GM19351 (cell line): ENCODE results near the gene IRGC.

Experiments
- ATAC-seq: cut with Tn5 transposase; IDR thresholded peaks from one replicate; pipeline ENCODE4 v1.9.1; 2021; ENCODE audit warnings: mild to moderate bottlenecking, moderate library complexity; ENCODE audit not compliant: unreplicated experiment

IRGC gene

DNA sequence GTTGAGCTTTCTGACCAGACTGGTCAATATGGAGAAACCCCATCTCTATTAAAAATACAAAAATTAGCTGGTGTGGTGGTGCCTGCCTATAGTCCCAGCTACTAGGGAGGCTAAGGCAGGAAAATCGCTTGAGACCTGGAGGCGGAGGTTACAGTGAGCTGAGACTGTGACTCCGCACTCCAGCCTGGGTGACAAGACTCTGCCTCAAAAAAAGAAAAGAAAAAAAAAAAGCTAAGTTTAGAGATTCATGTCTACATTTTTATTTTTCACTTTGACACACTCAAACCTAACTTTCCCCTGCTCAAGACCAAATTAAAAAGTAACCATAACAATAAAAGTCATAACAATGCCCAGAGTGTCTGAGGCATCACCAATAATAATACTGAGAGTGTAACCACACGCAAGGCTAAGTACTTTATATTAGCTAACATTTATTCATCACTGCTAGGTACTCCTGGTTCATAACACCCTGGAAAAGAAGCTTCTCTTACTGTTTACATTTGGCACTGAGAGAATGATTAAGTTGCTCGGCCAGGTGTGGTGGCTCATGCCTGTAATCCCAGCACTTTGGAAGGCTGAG is 5.7 kb downstream of the IRGC start:
- no peak for ATAC-seq

DNA sequence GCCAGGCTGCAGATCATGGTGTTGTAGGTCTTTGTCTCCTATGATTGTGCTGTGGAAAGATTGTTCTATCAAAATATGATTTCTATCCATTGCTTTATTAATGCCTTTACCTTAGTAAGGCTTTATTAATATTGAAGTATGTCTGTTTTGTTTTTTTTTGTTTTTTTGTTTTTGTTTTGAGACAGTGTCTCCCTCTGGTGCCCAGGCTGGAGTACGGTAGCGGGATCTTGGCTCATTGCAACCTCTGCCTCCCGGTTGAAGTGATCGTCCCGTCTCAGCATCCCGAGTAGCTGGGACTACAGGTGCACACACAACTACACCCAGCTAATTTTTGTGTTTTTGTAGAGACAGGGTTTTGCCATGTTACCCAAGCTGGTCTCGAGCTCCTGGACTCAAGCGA is 7.7 kb downstream of the IRGC start:
- no peak for ATAC-seq

DNA sequence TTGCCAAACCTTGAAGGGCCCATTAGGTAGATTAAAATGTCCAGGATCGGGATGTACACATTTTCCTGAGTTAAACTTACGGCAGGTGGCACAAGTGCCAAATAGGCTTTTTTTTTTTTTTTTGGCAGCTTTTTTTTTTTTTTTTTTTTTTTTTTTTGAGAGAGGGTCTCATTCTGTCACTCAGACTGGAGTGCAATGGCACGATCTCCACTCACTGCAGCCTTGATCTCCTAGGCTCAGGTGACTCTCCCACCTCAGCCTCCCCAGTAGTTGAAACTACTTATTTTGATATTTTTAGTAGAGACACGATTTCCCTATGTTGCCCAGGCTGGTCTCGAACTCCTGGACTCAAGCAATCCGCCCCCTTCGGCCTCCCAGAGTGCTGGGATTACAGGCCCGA is 9.0 kb downstream of the IRGC start:
- ATAC-seq: no peak

DNA sequence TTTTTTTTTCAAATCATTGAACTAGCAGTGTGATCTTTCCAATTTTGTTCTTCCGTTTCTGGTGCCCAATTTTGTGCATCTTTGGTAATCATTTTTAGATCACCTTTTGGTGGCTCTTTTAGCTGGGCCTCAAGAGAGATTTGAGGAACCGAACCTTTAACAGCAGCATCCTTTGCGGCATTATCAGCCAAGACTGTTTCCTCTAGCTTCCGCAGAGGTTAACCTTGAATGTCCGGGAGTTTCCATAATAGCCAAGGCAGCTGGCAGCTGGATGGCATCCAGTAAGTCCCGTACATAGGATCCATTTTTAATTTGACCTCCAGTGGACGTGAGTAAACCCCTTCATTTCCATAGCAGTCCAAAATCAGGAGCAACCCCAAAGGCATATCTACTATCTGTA is 9.6 kb downstream of the IRGC start:
- no peak for ATAC-seq

DNA sequence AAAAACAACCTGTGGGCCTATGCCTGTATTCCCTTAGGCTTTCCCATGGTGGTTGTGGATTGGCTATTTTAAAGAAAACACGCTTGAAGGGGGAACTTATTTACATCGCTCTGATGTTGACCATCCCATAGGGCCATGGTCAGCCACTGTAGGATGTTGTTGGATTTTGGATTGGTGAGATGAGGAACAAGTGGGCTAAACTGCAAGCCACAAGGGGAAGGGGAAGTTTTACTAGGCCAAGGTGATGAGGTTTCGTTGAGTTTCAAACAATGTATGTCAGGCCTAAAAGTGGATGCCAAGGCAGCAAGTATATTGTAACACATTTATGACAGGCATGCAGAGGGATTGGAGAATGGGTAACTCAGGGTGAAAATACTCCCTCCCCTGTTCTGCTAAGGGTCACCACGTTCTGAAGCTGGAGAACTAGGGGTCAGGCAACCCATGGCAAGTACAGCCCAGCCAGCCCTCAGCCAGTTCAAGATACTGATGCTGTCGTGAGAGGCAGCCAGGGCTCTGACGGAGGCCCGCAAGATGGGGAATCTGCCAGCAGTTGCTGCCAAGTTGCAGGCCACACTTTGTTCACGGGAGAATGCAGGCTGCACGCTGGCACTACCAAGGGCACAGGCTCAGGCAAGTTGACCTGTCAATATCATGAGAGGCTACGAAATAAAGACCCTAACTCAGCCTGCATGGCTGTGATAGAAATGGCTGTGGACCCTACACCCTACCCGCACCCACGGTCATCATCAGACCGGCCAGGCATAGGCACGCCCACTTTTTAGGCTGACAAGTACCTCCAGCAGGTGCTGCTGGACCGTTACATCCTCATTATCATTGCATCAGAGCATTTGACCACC is 11.1 kb downstream of the IRGC start:
- ATAC-seq: no peak

DNA sequence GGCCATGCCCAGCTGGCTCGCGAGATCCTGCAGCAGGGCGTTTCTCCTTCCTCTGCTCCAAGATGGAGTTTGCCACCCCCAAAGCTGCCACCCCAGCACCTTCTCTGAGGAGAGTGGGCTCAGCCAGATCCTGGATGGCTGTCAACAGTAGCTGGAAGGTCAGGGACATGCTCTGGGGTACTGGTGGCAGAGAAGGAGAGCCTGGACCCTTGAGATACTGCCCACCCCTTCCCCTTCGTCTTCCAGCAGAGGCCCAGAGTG is 11.6 kb downstream of the IRGC start:
- no peak for ATAC-seq

DNA sequence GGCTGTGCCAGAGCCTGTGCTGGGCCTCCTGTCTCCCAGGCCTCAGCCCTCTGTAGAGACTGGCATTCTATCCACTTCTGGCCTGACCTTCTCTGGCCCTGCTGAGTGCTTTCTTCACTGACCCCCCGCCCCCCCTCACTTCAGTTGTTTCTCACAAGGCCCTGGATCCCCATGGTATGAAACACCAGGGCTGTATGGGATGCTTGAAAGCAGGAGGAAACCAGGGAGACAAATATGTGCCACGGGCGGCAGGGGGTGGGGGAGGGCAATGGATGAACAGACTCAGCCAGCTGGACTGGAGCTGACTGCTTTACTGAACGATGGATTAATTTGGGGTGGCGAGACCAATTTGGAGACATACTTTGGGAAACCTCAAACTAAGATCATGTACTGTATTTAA is 14.0 kb downstream of the IRGC start:
- no peak for ATAC-seq

DNA sequence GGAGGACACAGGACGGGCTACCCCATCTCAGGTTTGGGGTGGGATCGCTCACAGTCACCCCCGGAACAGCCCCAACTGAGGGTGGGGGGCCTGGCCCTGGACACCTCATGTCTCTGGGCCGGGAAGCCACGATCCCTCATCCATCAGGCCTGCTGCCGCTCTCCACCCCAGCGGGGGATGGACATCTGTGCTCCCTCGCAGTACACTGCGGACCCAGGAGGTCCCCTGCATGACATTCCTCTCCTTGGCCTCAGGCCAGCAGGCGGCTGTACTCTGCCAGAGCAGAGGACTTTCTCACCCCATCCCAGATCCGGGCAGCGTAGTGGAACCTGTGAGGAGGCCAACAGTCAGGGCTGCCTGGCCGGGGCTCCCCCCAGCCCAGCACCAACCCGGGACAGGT is 15.5 kb downstream of the IRGC start:
- ATAC-seq: no peak

DNA sequence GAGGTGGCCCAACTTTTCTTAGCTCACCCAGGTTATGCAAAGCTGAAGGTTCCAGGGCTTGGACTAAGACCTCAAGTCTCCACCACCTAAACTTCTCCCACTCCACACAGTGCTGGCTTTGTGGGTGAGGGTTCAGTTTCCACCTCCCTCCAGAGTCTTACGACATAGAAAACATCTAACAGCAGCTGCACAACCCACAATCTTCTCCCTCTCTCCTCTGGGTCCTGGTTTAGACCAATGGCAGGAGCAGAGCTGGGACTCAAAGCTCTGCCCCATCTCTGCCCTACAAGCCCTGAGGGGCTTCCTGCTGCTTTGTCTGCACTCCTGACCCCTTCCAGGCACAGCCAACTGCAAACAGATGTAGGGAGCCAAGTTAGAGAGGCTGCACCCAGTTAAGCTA is 16.0 kb downstream of the IRGC start:
- no peak for ATAC-seq

DNA sequence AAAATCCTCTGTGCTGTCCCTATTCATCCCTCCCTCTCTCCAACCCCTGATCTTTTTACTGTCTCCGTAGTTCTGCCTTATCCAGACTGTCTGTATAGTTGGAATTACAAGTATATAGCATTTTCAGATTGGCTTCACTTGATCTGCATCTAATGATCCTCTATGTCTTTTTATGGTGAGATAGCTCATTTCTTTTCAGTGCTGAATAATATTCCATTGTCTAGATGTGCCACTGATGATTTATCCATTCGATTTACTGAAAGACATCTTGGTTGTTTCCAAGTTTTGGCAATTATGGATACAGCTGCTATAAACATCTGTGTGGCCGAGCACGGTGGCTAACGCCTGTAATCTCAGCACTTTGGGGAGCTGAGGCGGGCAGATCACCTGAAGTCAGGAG is 19.1 kb downstream of the IRGC start:
- ATAC-seq: no peak

DNA sequence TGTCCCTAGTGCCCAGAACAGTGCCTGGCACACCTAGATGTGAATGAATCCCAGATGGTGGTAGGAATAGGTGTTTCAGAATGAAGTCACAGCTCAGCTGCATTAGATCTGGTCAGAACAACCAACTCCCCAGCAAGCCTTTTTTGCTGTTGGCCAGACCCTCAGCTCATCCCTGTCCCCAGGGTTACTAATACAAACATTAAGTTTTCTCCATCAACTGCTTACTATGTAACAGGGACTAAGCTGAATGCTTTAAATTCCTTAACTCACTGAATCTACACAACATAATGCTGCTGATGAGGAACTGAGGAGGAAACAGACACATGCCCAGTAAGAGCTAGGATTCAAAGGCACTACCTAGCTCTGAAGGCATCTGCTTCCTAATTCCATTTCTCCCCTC is 20.1 kb downstream of the IRGC start:
- no peak for ATAC-seq

DNA sequence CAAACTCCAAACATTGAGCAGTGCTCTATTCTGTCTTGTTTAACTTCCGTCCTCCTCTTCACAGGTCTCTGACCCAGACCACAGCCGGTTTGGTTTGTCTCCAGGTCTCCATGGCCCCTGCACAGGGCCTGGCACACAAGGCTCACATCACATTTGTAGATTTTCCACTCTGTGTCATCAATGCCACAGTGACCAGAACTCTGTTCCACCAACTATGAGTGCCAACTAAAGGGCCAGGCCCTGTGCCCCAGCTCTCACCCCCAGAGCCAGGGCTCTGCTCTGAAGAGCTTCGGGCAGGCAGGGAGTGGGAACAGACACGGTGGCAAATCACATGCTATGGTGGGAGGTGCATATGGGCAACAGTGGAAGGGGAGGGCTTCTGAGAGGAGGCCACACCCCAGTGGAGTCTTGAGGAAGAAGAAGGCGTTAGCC is 22.9 kb downstream of the IRGC start:
- ATAC-seq: no peak

DNA sequence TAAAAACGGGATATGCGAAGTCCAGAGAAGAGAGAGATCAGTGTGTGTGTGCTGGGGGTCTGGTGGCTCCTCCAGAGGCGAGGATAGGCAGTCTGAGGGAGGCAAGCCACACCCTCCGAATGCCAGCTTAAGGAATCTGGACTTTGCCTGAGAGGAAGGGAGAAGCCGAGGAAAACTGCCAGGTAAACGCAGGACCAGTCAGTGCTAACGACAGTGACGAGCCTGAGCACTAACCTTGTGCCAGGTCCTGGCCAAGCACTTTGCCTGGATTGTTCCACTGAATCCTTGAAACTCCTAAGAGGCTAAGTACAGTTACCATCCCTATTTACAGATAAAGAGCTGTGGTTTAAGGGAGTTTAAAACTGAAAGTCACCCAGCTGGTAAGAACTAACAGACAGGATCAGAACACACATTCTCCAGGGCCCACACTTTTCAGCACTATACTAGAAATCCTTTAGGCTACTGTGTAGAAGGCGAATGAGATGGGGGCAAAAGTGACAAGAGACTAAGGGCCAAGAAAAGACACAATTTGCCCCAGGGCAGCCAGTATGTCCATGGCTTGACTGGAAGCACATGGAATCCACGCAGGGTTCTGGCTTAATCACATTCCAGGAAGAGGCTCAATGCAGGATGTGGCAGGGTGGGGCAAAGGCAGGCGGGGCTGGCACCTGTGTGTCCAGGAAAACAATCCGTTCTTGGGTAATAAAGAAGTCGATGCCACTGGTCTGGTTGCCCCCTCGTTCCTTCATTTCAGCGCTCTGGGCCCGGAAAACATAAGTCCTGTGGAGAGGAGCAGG is 23.8 kb downstream of the IRGC start:
- ATAC-seq: no peak

DNA sequence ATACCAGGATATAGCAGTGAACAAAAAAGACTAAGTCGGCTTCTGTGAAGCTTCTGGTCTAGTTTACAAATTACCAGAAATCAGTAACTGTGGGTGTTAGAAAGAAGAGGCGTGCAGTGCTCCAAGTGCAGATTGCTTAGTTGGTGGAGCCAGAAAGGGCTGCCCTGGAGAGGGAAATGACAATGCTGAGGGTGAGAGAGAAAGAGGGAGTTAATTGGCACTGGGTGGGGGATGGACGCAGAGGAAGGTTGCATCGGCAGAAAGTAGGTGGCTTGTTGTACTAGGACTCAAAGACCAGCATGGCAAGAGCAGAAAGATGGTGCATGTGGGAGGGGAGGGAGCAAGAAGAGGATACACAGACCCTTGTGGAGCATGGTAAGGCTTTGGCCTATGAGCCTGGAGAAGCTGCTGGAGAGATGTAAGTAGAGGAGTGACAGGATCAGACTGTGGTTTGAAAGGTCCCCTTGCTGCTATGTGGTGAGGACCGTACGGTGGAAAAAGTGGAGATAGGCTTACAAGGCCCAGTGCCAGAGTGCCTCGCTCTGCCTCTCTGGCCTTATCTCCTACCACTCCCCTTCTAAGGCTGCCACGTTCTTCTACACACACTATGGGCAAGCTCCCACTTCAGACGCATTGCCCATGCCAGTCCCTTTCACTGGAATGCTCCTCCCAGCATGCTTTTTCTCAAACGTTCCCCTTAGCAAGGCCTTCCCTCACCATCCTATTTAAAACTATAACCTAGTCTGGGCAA is 25.4 kb downstream of the IRGC start:
- no peak for ATAC-seq

DNA sequence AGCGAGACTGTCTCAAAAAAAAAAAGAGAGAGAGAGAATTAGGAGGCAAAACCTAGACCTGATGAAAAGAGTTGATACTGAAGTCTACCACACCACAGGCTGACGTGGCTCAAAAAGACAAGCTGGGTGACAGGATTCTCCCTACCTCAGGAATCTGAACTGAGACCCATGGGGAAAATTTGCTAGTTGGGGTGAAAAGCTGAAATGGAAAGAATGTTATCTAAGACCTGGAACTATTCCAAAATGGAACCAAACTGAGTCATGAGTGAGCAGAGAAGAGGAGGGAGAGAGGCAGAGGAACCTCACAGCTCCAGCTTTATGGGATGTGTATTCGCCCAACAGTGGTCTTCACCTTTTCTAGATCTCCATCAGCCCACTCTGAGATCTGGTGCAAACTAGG is 27.2 kb downstream of the IRGC start:
- no peak for ATAC-seq

DNA sequence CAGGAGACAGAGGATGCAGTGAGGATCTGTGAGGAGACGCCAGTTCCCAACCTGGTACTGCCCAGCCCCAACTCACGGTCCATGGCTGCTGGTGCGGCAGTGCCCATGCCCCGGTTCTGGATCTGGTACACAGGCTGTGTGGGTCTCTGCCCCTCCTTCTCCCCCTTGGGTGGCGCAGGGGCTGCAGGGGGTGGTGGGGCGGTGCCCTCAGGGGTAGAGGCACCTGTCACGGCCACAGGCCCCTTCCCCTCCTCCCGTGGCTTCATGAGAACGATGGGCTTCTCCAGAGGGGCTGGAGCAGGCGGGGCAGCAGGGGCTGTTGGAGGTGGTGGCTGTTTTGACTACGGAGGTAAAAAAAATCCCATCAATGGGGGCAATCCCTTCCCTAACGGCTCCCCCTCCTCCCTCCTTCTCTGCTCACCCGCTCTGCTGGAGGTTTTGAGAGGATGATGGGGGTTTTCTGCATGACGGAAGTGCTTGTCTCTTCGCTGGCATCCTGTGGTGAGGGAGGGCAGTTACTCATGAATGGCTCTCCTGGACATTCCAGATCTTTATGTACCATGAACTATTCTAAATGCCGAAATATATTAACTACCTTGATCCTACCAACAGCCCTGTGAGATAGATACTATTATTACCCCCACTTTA is 31.8 kb downstream of the IRGC start:
- no peak for ATAC-seq

DNA sequence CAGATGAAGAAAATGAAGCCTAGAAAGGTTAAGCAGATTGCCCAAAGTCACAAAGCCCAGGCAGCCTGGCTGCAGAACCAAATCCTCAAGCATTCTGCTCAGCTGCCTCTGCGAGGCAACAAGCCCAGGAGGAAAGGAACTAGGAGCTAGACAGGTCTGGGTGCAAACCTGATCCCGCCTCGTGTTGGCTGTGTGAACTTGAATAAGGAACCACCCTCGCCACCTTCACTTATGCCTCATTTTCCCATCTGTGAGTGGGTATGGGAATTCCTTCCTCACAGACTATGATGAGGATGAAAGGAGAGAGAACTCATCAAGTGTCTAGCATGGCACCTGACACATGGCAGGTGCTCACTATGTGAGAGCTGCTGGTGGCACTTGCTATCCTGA is 32.3 kb downstream of the IRGC start:
- ATAC-seq: no peak

DNA sequence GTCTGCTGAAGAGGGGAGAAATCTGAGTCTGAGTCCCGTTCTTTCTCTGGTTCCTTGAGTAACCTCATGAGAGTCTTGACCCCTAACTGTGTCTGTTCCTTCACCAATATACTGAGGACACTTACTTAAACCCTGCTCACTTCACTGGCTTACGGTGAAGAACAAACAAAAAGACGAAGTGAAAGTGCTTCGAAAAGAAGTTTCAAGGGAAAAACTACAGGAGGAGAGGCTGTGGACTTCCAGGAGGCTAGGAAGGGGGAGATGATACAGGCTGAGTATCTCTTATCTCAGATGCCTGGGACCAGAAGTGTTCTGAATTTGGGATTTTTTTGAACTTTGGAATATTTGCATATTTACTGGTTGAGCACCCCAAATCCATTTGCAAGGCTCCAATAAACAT is 32.8 kb downstream of the IRGC start:
- ATAC-seq: no peak

DNA sequence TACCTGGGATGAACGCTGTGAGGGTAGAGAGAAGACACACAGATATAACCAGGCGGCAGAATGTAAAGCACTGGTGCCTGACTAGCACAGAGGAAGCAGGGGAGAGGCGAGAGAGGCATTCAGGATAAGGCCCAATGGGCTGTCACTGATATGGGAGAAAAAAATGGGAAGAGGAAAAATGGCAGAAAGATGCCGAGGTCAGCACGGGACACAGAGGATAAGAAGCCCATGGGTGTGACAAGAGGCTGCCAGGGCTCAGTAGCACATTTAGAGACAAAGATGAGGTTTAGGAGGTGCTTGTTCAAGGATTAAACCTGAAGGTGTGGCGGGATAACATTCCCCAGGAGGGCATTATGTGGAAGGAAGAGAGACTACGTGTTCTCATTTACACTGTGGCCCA is 33.3 kb downstream of the IRGC start:
- ATAC-seq: no peak

DNA sequence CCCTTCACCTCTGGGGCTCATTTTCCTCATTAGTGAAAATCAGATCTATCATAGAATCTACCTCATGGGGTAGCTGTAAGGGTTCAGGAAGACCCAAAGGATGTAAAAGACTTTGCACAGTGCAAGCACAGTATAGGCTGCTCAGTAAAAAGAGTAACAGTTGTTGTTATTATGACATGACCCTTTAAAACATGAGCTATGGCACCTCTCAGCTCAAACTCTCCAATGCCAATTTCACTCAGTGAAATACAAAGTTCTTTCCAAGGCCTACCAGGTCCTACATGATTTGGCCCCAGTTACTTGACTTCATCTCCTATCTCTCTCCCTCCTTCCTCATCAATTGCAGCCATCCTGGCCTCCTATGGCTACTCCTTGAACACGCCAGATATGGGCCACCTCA is 34.0 kb downstream of the IRGC start:
- ATAC-seq: no peak
